ENCODE results near the gene C11orf42. TPM values are rescaled to one million over a fixed set of nuclear protein-coding genes. Genes with fewer than 3 reads are reported as not detected.
"Not testable (repeated sequence)": the region's sequence is repeated elsewhere in the genome, so short reads cannot be mapped to it uniquely, and the experiment has no call there.

C11orf42 gene
- total RNA-seq, 3 donors from 2014 or later = not detected

DNA sequence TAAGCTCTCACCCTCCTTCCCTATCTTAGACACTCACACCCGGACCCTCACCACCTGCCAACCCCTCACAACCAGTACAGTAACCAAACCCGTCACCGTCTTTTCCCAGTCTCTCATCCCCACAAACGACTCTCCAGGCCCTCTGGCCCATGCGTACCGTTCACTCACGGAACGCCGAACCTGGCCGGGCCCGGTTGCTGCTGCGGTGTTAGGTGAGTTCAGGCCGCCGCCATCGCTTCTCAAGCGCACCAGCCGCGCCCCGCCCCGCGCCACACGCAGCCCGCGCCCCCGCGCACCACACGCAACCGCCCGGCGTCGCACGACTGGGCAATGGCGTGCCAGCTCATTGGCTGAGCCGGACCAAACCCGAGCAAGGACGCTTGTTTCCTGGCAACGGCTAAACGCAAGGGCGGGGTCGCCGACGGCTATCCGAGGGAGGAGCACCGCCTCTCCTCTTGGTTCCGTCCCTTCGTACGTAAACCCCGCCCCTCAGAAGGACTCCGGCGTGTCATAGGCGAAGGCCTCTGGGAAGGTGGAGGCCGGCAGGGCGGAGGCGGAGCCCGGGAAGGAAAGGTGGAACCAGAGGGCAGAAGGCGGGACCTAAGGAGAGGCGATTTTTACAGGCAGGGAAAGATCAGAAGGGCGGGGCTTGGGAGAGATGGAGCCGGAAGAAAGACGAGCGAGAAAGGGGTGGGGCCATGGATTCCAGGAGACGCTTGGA lies 29.2 kb downstream of the C11orf42 start, which contains the start of gene FHIP1B:
Gene FHIP1B, minus strand, starts transcription at position 250 of the 721 bp plus-strand sequence. CDS start 10,120 bp downstream, outside the sequence.
- DNase-seq (peak; percentile 98), ATAC-seq (peak; percentile 91 to 93)
- H3K9me3 Mint-ChIP-seq = no peaks in the 10 kb centered on the region
- H3K4me3 Mint-ChIP-seq = peak within 1 kb of the TSS; percentile 94
- no peaks in the 10 kb centered on the region for H3K27me3 Mint-ChIP-seq (ENCODE audit: low read depth)
- H3K4me1 Mint-ChIP-seq (ENCODE audit: low read depth) = peaks cover 42% of the 10 kb centered on the region
- no peaks in the 10 kb centered on the region for H3K36me3 Mint-ChIP-seq (ENCODE audit: insufficient read depth)

DNA sequence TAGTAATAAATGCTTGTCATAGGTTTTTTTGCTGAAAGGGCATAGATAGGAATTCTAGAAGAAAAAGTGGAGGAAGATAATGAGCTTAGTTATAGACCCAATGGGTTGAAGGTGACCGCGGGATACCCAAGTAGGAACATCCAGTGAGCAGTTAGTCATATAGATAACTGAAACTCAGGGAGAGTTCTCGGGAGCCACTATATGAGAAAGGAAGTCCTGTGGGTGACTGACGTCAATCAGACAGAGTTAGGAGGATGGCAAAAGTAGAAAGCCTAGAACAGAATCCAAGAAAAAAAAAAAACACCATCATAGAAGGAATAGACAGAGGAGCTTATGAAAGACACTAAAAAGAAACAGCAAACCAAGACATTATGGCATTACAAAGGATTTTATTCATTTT lies 31.9 kb downstream of the C11orf42 start:
- H3K27me3 Mint-ChIP-seq (ENCODE audit: low read depth) = no peaks in the 10 kb centered on the region
- H3K4me3 Mint-ChIP-seq = no peak overlapping the region
- no peaks in the 10 kb centered on the region for H3K36me3 Mint-ChIP-seq (ENCODE audit: insufficient read depth)
- ATAC-seq (no peak), DNase-seq (no peak)
- no peaks in the 10 kb centered on the region for H3K9me3 Mint-ChIP-seq
- H3K4me1 Mint-ChIP-seq (ENCODE audit: low read depth) = peaks cover 20% of the 10 kb centered on the region

DNA sequence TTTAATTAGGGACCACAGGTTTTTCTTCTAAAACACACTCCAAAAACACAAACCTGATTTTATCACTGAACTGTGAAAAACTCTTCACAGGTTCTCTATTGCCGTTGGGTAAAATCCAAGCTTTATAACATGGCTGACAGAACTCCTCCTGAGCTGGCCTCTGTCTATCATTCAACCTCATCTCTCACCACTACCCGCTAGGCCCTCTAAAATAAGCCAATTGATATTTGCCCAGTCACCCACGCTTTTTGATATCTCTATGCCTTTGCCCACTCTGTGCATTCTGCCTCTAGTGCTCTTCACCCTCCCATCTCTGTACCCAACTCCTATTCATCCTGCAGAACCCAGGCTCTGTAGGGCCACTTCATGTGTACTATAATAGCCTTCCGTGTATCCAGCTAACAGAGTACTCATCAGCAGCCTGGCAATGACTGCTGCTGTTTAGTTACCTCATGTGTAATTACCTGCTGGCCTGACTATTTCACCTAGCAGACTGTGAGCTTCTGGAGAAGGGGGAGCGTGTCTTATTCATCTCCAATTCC lies 32.5 kb downstream of the C11orf42 start:
- H3K27me3 Mint-ChIP-seq (ENCODE audit: low read depth) = no peaks in the 10 kb centered on the region
- no peak for DNase-seq
- H3K4me1 Mint-ChIP-seq (ENCODE audit: low read depth) = peaks cover 17% of the 10 kb centered on the region
- H3K9me3 Mint-ChIP-seq = no peaks in the 10 kb centered on the region
- no peak overlapping the region for H3K4me3 Mint-ChIP-seq
- H3K36me3 Mint-ChIP-seq (ENCODE audit: insufficient read depth) = no peaks in the 10 kb centered on the region
- no peak for ATAC-seq

DNA sequence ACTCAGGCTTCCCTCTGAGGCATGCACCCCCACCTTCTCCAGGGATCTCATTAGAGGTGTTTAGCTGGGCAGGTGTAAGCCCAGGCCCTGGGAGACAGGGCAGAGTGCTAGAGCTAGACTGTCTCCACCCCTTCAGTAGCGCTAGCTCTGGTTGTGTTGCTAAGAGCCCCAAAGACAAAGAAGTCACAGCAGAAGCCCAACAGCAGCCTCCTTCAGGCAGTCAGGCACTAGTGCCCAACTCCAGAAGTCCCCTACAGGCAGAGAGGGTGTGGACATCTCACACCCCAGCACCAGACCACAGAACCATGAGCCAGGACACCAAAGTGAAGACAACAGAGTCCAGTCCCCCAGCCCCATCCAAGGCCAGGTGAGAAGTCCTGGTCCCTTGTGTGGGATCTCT lies 33.5 kb downstream of the C11orf42 start, which contains the start of gene CNGA4:
Gene CNGA4, plus strand, starts transcription at position 188 of the 400 bp plus-strand sequence. Its CDS starts 118 bp downstream, at position 306.
- ATAC-seq (no peak), DNase-seq (no peak)
- Mint-ChIP-seq H3K27me3 (ENCODE audit: low read depth) (no peaks in the 10 kb centered on the region), H3K4me3 (no peak within 1 kb of the TSS), H3K36me3 (ENCODE audit: insufficient read depth) (no peaks in the 10 kb centered on the region), H3K9me3 (no peaks in the 10 kb centered on the region), H3K4me1 (ENCODE audit: low read depth) (peaks cover 10% of the 10 kb centered on the region)

DNA sequence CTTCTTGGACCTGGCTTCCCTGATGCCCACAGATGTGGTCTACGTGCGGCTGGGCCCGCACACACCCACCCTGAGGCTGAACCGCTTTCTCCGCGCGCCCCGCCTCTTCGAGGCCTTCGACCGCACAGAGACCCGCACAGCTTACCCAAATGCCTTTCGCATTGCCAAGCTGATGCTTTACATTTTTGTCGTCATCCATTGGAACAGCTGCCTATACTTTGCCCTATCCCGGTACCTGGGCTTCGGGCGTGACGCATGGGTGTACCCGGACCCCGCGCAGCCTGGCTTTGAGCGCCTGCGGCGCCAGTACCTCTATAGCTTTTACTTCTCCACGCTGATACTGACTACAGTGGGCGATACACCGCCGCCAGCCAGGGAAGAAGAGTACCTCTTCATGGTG lies 34.8 kb downstream of the C11orf42 start:
- H3K4me1 Mint-ChIP-seq (ENCODE audit: low read depth) = peaks cover 3% of the 10 kb centered on the region
- H3K4me3 Mint-ChIP-seq = no peak overlapping the region
- ATAC-seq (no peak), DNase-seq (no peak)
- no peaks in the 10 kb centered on the region for H3K27me3 Mint-ChIP-seq (ENCODE audit: low read depth)
- no peaks in the 10 kb centered on the region for H3K36me3 Mint-ChIP-seq (ENCODE audit: insufficient read depth)
- H3K9me3 Mint-ChIP-seq = no peaks in the 10 kb centered on the region

DNA sequence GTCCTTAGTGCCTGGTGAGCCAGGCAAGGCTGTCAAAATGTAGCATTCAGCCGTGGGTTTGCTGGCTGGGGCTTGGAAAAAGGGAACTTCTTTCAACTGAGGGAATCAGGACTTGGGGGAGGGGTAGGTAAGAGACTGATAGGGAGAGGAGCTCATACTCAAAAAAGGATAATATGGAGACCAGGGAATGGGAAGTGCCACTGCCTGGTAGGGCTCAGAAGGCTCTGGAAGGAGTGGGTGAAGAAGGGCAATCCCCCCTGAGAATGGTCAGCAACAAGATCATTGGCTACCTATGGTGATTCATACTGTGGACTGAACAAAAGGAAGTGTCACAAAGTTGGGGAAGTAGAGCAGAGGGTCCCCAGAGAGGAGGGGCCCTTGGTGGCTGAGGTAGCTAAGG lies 35.4 kb downstream of the C11orf42 start:
- no peaks in the 10 kb centered on the region for H3K36me3 Mint-ChIP-seq (ENCODE audit: insufficient read depth)

DNA sequence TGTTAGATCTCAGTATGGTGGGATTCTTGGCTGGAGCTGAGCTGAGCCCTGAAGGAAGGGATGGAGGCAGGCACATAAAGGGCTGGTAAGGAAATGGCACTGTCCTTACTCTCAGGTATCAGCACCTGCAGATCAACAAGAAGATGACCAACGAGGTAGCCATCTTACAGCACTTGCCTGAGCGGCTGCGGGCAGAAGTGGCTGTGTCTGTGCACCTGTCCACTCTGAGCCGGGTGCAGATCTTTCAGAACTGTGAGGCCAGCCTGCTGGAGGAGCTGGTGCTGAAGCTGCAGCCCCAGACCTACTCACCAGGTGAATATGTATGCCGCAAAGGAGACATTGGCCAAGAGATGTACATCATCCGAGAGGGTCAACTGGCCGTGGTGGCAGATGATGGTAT lies 36.0 kb downstream of the C11orf42 start:
- ATAC-seq (no peak), DNase-seq (no peak)
- Mint-ChIP-seq H3K4me3 (no peak overlapping the region), H3K9me3 (no peaks in the 10 kb centered on the region), H3K27me3 (ENCODE audit: low read depth) (no peaks in the 10 kb centered on the region), H3K36me3 (ENCODE audit: insufficient read depth) (no peaks in the 10 kb centered on the region), H3K4me1 (ENCODE audit: low read depth) (no peaks in the 10 kb centered on the region)

More for the DNA sequence above, 35.4 kb downstream of the C11orf42 start:
- H3K27me3 Mint-ChIP-seq (ENCODE audit: low read depth) = no peaks in the 10 kb centered on the region
- DNase-seq (no peak), ATAC-seq (no peak)
- no peaks in the 10 kb centered on the region for H3K9me3 Mint-ChIP-seq
- no peaks in the 10 kb centered on the region for H3K4me1 Mint-ChIP-seq (ENCODE audit: low read depth)
- H3K4me3 Mint-ChIP-seq = no peak overlapping the region

DNA sequence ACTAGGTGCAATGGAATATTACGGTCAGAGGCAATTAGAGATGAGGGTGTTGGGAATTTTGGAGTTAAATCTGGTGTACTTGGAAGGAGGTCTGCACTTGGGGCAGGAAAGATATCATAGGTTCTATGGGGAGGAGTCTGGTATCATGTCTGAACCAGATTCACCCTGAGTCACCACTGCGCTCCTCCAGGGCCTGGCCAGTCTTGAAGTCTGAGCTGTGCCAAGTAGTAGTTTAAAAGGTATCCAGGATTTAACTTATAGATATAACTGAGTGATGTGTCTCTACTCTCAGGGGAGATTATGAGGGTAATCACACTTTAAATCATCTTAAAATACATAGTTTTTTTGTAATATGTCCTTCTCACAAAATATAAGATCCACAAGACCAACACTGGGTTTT lies 40.2 kb downstream of the C11orf42 start:
- H3K27me3 Mint-ChIP-seq (ENCODE audit: low read depth) = no peaks in the 10 kb centered on the region
- ATAC-seq = no peak
- H3K4me1 Mint-ChIP-seq (ENCODE audit: low read depth) = no peaks in the 10 kb centered on the region
- no peak for DNase-seq
- no peaks in the 10 kb centered on the region for H3K36me3 Mint-ChIP-seq (ENCODE audit: insufficient read depth)
- H3K4me3 Mint-ChIP-seq = no peak overlapping the region
- no peaks in the 10 kb centered on the region for H3K9me3 Mint-ChIP-seq

DNA sequence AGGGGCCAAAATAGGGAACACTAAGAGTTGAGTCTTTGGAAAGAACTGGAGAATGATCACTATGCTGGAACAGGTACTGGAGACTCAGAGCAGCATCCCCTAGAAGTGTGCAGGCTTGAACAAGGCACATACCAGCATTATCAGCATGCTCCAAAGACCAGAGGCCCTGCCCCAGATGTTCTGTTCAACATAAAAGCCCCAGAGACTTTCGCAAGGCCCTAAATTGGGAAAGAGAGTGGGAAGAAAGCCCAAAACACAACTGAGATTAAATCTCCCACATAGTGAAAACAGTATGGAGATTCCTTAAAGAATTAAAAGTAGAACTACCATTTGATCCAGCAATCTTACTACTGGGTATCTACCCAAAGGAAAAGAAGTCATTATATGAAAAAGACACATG lies 42.9 kb downstream of the C11orf42 start:
- no peaks in the 10 kb centered on the region for H3K9me3 Mint-ChIP-seq
- no peaks in the 10 kb centered on the region for H3K4me1 Mint-ChIP-seq (ENCODE audit: low read depth)
- no peak for ATAC-seq
- H3K4me3 Mint-ChIP-seq = no peak overlapping the region
- no peaks in the 10 kb centered on the region for H3K27me3 Mint-ChIP-seq (ENCODE audit: low read depth)
- H3K36me3 Mint-ChIP-seq (ENCODE audit: insufficient read depth) = no peaks in the 10 kb centered on the region
- no peak for DNase-seq

DNA sequence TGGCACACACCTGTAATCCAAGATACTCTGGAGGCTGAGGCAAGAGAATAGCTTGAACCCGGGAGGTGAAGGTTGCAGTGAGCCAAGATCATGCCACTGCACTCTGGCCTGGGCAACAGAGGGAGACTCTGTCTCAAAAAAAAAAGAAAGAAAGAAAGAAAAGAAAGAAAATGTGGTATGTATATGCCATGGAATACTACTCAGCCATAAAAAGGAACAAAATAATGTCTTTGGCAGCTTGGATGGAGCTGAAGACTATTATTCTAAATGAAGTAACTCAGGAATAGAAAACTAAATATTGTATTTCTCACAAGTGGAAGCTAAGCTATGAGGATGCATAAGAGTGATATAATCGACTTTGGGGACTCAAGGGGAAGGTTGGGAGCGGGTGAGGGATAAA lies 43.5 kb downstream of the C11orf42 start:
- ATAC-seq, H3K4me3 Mint-ChIP-seq: not testable (repeated sequence)

DNA sequence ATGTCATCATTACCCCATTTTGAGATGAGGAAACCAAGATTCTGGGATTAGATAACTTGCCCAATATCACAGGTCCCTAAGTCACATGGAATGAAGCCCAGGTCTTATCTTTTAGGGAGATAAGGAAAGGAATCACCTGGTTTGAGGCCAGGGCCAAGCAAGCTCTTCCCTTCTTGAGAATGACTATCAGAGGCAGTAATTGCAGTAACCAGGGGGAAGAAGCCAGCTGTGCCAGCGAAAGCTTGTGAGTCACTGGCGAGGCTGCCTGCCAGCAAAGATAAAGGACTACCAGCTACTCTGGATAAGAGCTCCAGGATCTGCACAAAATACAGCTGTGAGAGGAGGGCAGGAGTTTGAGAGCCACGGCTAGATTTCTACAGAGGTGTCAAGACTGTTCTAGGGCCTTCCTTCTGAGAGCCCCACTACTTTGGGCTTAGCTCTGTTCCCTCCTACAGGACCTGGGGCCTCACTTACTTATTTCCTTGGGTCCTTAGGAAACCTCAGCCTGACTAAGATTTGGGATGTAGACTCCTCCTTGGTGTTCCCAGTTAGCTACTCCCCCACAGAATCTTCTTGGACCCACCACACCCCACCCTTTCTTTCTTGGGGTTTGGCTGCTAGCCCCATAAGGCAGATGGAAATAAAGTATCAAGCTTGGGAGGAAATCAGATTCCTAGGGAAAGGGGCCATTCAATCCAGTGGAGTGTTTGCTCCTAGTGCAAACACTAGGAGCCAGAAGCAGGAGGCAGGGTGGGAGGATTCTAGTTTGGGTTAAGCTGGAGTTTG lies 44.6 kb downstream of the C11orf42 start:
- DNase-seq (no peak), ATAC-seq (no peak)
- no peaks in the 10 kb centered on the region for H3K36me3 Mint-ChIP-seq (ENCODE audit: insufficient read depth)
- H3K4me1 Mint-ChIP-seq (ENCODE audit: low read depth) = no peaks in the 10 kb centered on the region
- H3K4me3 Mint-ChIP-seq = no peak overlapping the region
- no peaks in the 10 kb centered on the region for H3K9me3 Mint-ChIP-seq
- no peaks in the 10 kb centered on the region for H3K27me3 Mint-ChIP-seq (ENCODE audit: low read depth)

More for the DNA sequence above, 43.5 kb downstream of the C11orf42 start:
- H3K4me1 Mint-ChIP-seq (ENCODE audit: low read depth); H3K36me3 Mint-ChIP-seq (ENCODE audit: insufficient read depth); H3K9me3 Mint-ChIP-seq; DNase-seq; H3K27me3 Mint-ChIP-seq (ENCODE audit: low read depth): not testable (repeated sequence)

DNA sequence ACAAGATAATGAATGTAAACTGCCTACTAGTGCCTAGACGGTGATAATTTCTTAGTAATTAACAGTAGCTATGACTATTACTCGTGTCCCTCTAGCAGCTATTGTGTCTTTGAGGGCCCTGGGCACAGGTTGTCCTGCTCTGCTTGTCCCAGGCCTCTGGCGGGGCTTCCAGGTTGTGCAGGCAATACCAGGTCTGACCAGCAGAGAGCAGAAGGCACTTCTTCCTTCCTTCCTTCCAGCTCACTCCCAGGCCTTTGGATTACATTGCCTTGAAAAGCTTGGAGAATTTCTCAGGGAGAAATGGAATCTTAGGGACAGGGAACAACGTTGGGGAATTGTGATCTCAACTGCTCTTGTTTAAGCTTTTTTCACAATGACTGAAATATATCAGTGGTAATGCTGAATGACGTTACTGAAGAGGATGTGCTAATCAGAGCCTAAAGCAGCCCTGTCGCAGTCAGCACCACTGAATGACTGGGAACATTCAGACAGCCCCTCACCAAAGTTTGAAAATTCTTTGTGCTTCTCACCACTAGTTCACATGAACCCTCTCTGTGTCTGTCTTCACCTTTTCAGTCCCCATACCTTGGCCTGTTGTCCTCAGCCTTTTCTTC lies 45.9 kb downstream of the C11orf42 start:
- DNase-seq = peak; percentile 26
- H3K36me3 Mint-ChIP-seq (ENCODE audit: insufficient read depth) = no peaks in the 10 kb centered on the region
- ATAC-seq = peak; percentile 65 to 85
- no peak overlapping the region for H3K4me3 Mint-ChIP-seq
- H3K4me1 Mint-ChIP-seq (ENCODE audit: low read depth) = no peaks in the 10 kb centered on the region
- H3K27me3 Mint-ChIP-seq (ENCODE audit: low read depth) = no peaks in the 10 kb centered on the region
- no peaks in the 10 kb centered on the region for H3K9me3 Mint-ChIP-seq

DNA sequence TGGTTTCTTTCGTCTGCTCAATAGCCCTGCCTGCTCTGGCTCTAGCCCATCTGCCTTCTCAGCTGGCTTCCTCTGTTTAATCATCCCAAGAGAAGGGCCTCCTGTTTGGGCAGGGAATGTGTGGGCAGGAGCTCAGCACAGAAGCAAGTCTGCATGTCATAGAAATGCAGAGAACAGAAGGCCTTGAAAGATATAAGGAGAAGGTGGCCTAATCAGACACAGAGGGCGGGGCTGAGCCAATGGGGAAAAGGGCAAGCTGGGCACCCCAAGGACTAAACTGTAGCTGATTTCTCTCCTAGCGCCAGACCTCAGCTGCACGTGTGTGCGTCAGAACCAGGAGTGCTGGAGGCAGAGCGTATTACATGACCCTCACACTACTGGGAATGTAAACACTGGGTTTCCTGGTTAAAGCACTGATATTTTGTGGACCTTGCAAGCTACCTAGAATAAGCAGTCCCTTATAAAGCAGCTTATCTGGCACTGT lies 46.7 kb downstream of the C11orf42 start:
- Mint-ChIP-seq H3K4me1 (ENCODE audit: low read depth) (no peaks in the 10 kb centered on the region), H3K27me3 (ENCODE audit: low read depth) (no peaks in the 10 kb centered on the region), H3K4me3 (no peak overlapping the region), H3K9me3 (no peaks in the 10 kb centered on the region), H3K36me3 (ENCODE audit: insufficient read depth) (no peaks in the 10 kb centered on the region)
- ATAC-seq = no peak
- DNase-seq = no peak

DNA sequence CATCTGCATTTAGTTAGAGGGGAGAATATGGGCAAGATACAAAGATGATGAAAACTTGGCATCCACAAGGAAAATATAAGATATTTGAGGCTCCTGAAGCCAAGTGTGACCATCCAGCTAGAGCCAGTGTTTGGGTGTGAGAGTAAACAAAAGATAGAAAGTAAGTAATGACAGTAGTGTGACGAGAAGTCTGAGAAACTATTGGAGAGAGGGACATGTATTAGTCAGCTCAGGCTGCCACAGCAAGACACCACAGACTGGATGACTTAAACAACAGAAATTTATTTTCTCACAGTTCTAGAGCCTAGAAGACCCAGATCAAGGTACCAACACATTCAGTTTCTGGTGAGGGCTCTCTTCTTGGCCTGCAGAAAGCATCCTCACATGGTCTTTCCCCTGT lies 47.8 kb downstream of the C11orf42 start:
- DNase-seq (no peak), ATAC-seq (no peak)
- Mint-ChIP-seq H3K4me3 (no peak overlapping the region), H3K36me3 (ENCODE audit: insufficient read depth) (no peaks in the 10 kb centered on the region), H3K9me3 (no peaks in the 10 kb centered on the region), H3K27me3 (ENCODE audit: low read depth) (peaks cover 2% of the 10 kb centered on the region), H3K4me1 (ENCODE audit: low read depth) (no peaks in the 10 kb centered on the region)
